Mesenchymal stem cell (in vitro differentiated cells and primary cell): Measurements from ENCODE around the gene ANKRD49.

Experiments
- DNase-seq: peaks from one replicate; pipeline ENCODE4 v3.0.0-alpha.2; 2013
- H2AFZ ChIP-seq: one replicate; pipeline ENCODE4 v1.6.1; 2013; ENCODE audit warnings: low read depth, mild to moderate bottlenecking, control low read depth, inconsistent platforms, low read length, moderate library complexity
- H2AK5ac ChIP-seq: 2 replicates; pipeline ENCODE4 v1.6.1; 2013; ENCODE audit warnings: low read length, moderate library complexity, mild to moderate bottlenecking, inconsistent platforms; ENCODE audit not compliant: severe bottlenecking
- H2BK120ac ChIP-seq: one replicate; pipeline ENCODE4 v1.6.1; 2013; ENCODE audit warnings: low read depth, mild to moderate bottlenecking, inconsistent platforms, low read length, moderate library complexity
- H2BK12ac ChIP-seq, 2 experiments: one replicate each; pipeline ENCODE4 v1.6.1; 2013; ENCODE audit warnings: inconsistent platforms in 2 of 2, low read length in 2 of 2, mild to moderate bottlenecking in 2 of 2, moderate library complexity in 2 of 2, control low read depth in 1 of 2
- H2BK15ac ChIP-seq: one replicate; pipeline ENCODE4 v1.6.1; 2013; ENCODE audit warnings: mild to moderate bottlenecking, low read depth, inconsistent platforms; ENCODE audit not compliant: poor library complexity, severe bottlenecking
- H2BK5ac ChIP-seq: 2 replicates; pipeline ENCODE4 v1.6.1; 2013; ENCODE audit warnings: low read depth, mild to moderate bottlenecking, low read length, control low read depth, inconsistent platforms; ENCODE audit not compliant: poor library complexity, severe bottlenecking
- H3K14ac ChIP-seq, 2 experiments: one replicate each; pipeline ENCODE4 v1.6.1; 2013; ENCODE audit warnings: inconsistent platforms in 2 of 2, low read length in 2 of 2, control low read depth in 1 of 2, mild to moderate bottlenecking in 1 of 2, moderate library complexity in 1 of 2
- H3K18ac ChIP-seq, 2 experiments: one replicate each; pipeline ENCODE4 v1.6.1; 2013; ENCODE audit warnings: inconsistent platforms in 2 of 2, low read length in 2 of 2, control low read depth in 1 of 2, low read depth in 1 of 2, mild to moderate bottlenecking in 1 of 2
- H3K23ac ChIP-seq, 2 experiments: one replicate each; pipeline ENCODE4 v1.6.1; 2013; ENCODE audit warnings: inconsistent platforms in 2 of 2, low read length in 2 of 2, mild to moderate bottlenecking in 2 of 2, moderate library complexity in 2 of 2, control low read depth in 1 of 2
- H3K27ac ChIP-seq: 2 replicates; pipeline ENCODE4 v1.5.1; 2013; ENCODE audit warnings: mild to moderate bottlenecking, moderate library complexity, low read length, control low read depth, inconsistent platforms; ENCODE audit not compliant: poor library complexity, severe bottlenecking
- H3K27me3 ChIP-seq, 2 experiments: 2 replicates each; pipeline versions ENCODE4 v1.6.1 to v1.7.0; 2013; ENCODE audit warnings: low read length in 2 of 2, mild to moderate bottlenecking in 2 of 2, moderate library complexity in 2 of 2, control low read depth in 1 of 2, inconsistent platforms in 1 of 2; ENCODE audit not compliant: control insufficient read depth in 1 of 2, insufficient read depth in 1 of 2
- H3K36me3 ChIP-seq, 2 experiments: 2 replicates each; pipeline versions ENCODE4 v1.6.1 to v1.7.0; 2013; ENCODE audit warnings: low read length in 2 of 2, control low read depth in 1 of 2, inconsistent platforms in 1 of 2, low read depth in 1 of 2, mild to moderate bottlenecking in 1 of 2; ENCODE audit not compliant: insufficient read depth in 2 of 2, control insufficient read depth in 1 of 2
- H3K4ac ChIP-seq, 2 experiments: one replicate each; pipeline ENCODE4 v1.6.1; 2013; ENCODE audit warnings: inconsistent platforms in 2 of 2, low read length in 2 of 2, mild to moderate bottlenecking in 2 of 2, moderate library complexity in 2 of 2, control low read depth in 1 of 2, low read depth in 1 of 2
- H3K4me1 ChIP-seq: 2 replicates; pipeline ENCODE4 v1.6.1; 2013; ENCODE audit warnings: low read depth, low read length, control low read depth; ENCODE audit not compliant: control insufficient read depth, insufficient read depth
- H3K4me2 ChIP-seq: 2 replicates; pipeline ENCODE4 v1.6.1; 2013; ENCODE audit warnings: low read length, mild to moderate bottlenecking, inconsistent platforms; ENCODE audit not compliant: poor library complexity, severe bottlenecking
- H3K4me3 ChIP-seq, 2 experiments: 2 replicates each; pipeline versions ENCODE4 v1.5.1 to v1.7.0; 2013; ENCODE audit warnings: low read length in 2 of 2, mild to moderate bottlenecking in 2 of 2, control low read depth in 1 of 2, low read depth in 1 of 2; ENCODE audit not compliant: insufficient read depth in 1 of 2
- H3K79me1 ChIP-seq: replicated peaks from 2 replicates; pipeline ENCODE4 v1.6.1; 2013; ENCODE audit warnings: mild to moderate bottlenecking, control low read depth, low read length, inconsistent platforms; ENCODE audit not compliant: poor library complexity, severe bottlenecking
- H3K9ac ChIP-seq: 2 replicates; pipeline ENCODE4 v1.7.0; 2013; ENCODE audit warnings: mild to moderate bottlenecking, low read length, moderate library complexity
- H3K9me3 ChIP-seq: 2 replicates; pipeline ENCODE4 v1.7.0; 2013; ENCODE audit warnings: mild to moderate bottlenecking, low read length; ENCODE audit not compliant: control insufficient read depth
- H4K8ac ChIP-seq: one replicate; pipeline ENCODE4 v1.6.1; 2013; ENCODE audit warnings: inconsistent platforms, mild to moderate bottlenecking, low read length, moderate library complexity
- H4K91ac ChIP-seq: one replicate; pipeline ENCODE4 v1.6.1; 2013; ENCODE audit warnings: mild to moderate bottlenecking, low read length, inconsistent platforms
- WGBS: methylation state at CpG from one replicate; pipeline ENCODE4 v1.1.7; 2013; ENCODE audit warnings: mixed read lengths; 5-methylcytosine and 5-hydroxymethylcytosine counted together
- small RNA-seq: library from polyadenylated mRNA; stranded (forward); fragments of <200 nt; extraction: miRNeasy Mini kit (QIAGEN cat#:217004); gene quantifications from one replicate; pipeline ENCODE3, GENCODE V24; 2013; ENCODE audit warnings: low read depth

Gene ANKRD49

GRCh38 chr11:94549146-94549545, 55.4 kb downstream of the ANKRD49 start:
- no peak overlapping the region for H3K18ac ChIP-seq
- H2BK15ac ChIP-seq, result no peak overlapping the region
- H3K79me1 ChIP-seq, result peaks cover 17% of the 10 kb centered on the region
- H3K9me3 ChIP-seq, result no peaks in the 10 kb centered on the region
- no peak overlapping the region for H3K4ac ChIP-seq
- H3K27ac ChIP-seq, result no peak overlapping the region
- H2BK5ac ChIP-seq, result no peak overlapping the region
- H3K14ac ChIP-seq, result no peak overlapping the region
- H2AFZ ChIP-seq, result no peak overlapping the region
- WGBS, result 80% methylated on average over 5 of the region's 5 CpGs
- H3K36me3 ChIP-seq, result peaks cover 9 to 15% of the 10 kb centered on the region in 2 experiments
- H2AK5ac ChIP-seq, result no peak overlapping the region
- no peak overlapping the region for H4K91ac ChIP-seq
- H3K4me2 ChIP-seq, result no peak overlapping the region
- H4K8ac ChIP-seq, result no peak overlapping the region
- no peak for DNase-seq
- H3K23ac ChIP-seq, result no peak overlapping the region
- H3K4me3 ChIP-seq, result no peak overlapping the region
- H3K4me1 ChIP-seq, result peaks cover 17% of the 10 kb centered on the region
- no peak overlapping the region for H2BK12ac ChIP-seq
- no peaks in the 10 kb centered on the region for H3K27me3 ChIP-seq
- no peak overlapping the region for H2BK120ac ChIP-seq
- H3K9ac ChIP-seq, result no peak overlapping the region

Small RNA genes lying within 50 kb of the gene (small RNA-seq; reads per million reads assigned to genes)
- 6.6 reads per million, percentile 67 among the genes with 10 or more reads in this experiment for gene MIR548L
